ENCODE results near the gene ABLIM2. TPM values are rescaled to one million over a fixed set of nuclear protein-coding genes. Genes with fewer than 3 reads are reported as not detected.

Gene ABLIM2
- total RNA-seq, 2 experiments from 2014 or later, result 0.30 to 0.79 TPM

DNA sequence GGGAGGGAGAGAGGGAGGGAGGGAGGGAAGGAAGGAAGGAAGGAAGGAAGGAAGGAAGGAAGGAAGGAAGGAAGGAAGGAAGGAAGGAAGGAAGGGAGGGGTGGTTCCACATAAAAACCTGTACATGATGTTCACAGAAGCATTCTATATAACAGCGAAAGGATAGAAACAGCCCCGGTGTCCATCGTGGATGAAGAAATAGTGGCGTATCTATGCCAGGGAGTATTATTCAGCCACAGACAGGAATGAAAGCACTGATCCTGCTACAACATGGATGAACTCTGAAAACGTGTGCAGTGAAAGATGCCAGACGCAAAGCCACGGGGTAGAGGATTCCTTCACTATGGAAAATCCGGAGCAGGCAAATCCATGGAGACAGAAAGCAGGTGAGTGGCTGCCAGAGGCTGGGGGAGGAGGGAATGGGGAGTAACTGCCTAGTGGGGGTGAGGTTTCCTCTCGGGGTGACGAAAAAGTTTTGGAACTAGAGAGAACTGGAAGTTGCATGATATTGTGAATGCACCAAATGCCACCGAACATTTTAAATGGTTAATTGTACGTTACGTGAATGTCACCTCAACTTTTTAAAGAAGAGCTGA lies 92.2 kb downstream of the ABLIM2 start:
- Mint-ChIP-seq H3K27ac (no peak overlapping the region), H3K4me1 (no peaks in the 10 kb centered on the region), H3K4me3 (no peak overlapping the region), H3K36me3 (ENCODE audit: low read depth) (peaks cover 4% of the 10 kb centered on the region), H3K27me3 (no peaks in the 10 kb centered on the region), H3K9me3 (peaks cover 17% of the 10 kb centered on the region)
- CTCF ChIA-PET, result no interaction called here
- DNase-seq, result no peak
- POLR2A ChIA-PET, result no interaction called here

DNA sequence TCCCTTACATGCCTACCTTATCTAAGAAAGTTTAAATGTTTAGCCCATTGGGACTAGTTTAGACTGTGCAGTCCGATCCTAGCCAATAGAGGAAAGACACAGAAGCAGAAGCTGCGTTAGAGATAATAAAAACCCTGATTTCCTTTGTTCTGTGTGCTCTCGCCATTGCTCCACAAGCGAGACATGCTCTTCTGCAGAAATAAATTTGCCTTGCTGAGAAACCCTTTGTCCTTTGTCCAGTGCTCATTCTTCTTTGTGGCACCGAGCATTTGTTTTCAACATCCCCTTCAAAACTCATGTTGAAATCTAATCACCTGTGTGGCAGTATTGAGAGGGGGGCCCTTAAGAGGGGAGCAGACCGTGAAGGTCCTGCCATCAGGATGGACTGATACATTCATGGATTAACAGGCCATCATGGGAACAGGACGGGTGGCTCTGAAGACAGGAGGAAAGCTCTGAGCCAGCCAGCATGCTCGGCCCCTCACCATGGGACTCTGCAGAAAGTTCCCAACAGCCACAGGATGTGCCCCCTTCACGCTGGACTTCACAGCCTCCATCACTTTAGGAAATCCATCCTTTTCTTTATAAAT lies 94.5 kb downstream of the ABLIM2 start:
- H3K27me3 Mint-ChIP-seq, result no peaks in the 10 kb centered on the region
- ChIA-PET POLR2A (no interaction called here), CTCF (no interaction called here)
- H3K4me1 Mint-ChIP-seq, result no peaks in the 10 kb centered on the region
- H3K27ac Mint-ChIP-seq, result no peak overlapping the region
- no peak for DNase-seq
- H3K9me3 Mint-ChIP-seq, result peaks cover 17% of the 10 kb centered on the region
- H3K4me3 Mint-ChIP-seq, result no peak overlapping the region
- peaks cover 4% of the 10 kb centered on the region for H3K36me3 Mint-ChIP-seq (ENCODE audit: low read depth)

DNA sequence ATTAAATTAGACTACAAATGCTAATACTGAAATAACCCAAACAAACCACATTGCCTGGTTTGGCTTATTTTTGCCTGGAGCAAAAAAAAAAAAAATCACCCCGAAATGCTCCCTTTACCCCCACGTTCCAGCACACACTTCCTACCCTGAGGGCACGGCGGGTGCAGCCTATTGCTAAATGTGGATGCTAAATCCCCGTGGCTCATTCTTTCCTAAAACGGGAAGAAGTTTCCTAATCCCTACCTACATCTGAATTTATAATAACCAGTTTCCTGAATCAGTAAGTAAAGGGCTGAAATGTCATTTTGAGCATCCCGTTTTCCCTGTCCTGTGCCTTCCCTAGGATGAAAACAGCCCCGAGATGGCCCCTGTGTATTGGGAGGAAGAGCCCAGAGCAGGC lies 97.0 kb downstream of the ABLIM2 start:
- H3K36me3 Mint-ChIP-seq (ENCODE audit: low read depth), result peaks cover 4% of the 10 kb centered on the region
- DNase-seq, result no peak
- CTCF ChIA-PET, result no interaction called here
- H3K27ac Mint-ChIP-seq, result no peak overlapping the region
- no peaks in the 10 kb centered on the region for H3K27me3 Mint-ChIP-seq
- POLR2A ChIA-PET, result no interaction called here
- no peaks in the 10 kb centered on the region for H3K4me1 Mint-ChIP-seq
- H3K4me3 Mint-ChIP-seq, result no peak overlapping the region
- H3K9me3 Mint-ChIP-seq, result peaks cover 17% of the 10 kb centered on the region

- no peaks in the 10 kb centered on the region for H3K4me1 Mint-ChIP-seq
- no peaks in the 10 kb centered on the region for H3K27me3 Mint-ChIP-seq
- POLR2A ChIA-PET, result no interaction called here
- peaks cover 17% of the 10 kb centered on the region for H3K9me3 Mint-ChIP-seq
- no peak overlapping the region for H3K27ac Mint-ChIP-seq
- CTCF ChIA-PET, result no interaction called here
- no peak overlapping the region for H3K4me3 Mint-ChIP-seq
- DNase-seq, result no peak
- H3K36me3 Mint-ChIP-seq (ENCODE audit: low read depth), result peaks cover 4% of the 10 kb centered on the region
Observed at GRCh38 chr4:8061145-8061544, 97.5 kb downstream of the ABLIM2 start.

DNA sequence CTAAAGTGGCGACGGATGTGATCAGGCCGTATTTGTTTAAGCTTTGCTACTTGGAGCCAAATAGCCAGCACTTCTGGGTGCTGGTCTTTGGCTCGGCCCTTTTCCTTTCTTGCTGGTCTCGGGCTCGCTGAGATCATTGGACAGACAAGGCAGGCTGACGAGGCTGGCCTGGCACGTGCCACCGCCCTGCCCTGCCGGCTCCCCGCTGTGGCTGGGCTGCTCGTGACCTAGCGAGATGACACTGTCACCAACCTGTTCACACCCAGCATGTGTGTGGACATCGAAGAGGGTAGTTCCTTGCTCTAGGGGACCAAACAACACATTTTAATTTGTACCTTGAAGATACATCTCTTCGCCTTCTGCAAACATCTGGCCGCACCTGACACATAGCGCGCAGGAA lies 98.0 kb downstream of the ABLIM2 start:
- POLR2A ChIA-PET, result no interaction called here
- H3K36me3 Mint-ChIP-seq (ENCODE audit: low read depth), result peaks cover 4% of the 10 kb centered on the region

GRCh38 chr4:8058031-8058479 lies 100.6 kb downstream of the ABLIM2 start:
- Mint-ChIP-seq H3K9me3 (peaks cover 7% of the 10 kb centered on the region), H3K27ac (no peak overlapping the region), H3K4me1 (no peaks in the 10 kb centered on the region), H3K4me3 (no peak overlapping the region), H3K27me3 (no peaks in the 10 kb centered on the region), H3K36me3 (ENCODE audit: low read depth) (peaks cover 3% of the 10 kb centered on the region)
- POLR2A ChIA-PET, result no interaction called here
- CTCF ChIA-PET, result no interaction called here
- no peak for DNase-seq

More for the DNA sequence above, 98.0 kb downstream of the ABLIM2 start:
- no peak overlapping the region for H3K4me3 Mint-ChIP-seq
- no peaks in the 10 kb centered on the region for H3K27me3 Mint-ChIP-seq
- H3K9me3 Mint-ChIP-seq, result peaks cover 17% of the 10 kb centered on the region
- no peak overlapping the region for H3K27ac Mint-ChIP-seq
- CTCF ChIA-PET, result no interaction called here
- DNase-seq, result no peak
- H3K4me1 Mint-ChIP-seq, result no peaks in the 10 kb centered on the region

GRCh38 chr4:8055206-8055605 lies 103.4 kb downstream of the ABLIM2 start:
- Mint-ChIP-seq H3K36me3 (ENCODE audit: low read depth) (peaks cover 3% of the 10 kb centered on the region), H3K4me1 (no peaks in the 10 kb centered on the region), H3K27ac (no peak overlapping the region), H3K9me3 (peaks cover 7% of the 10 kb centered on the region), H3K27me3 (no peaks in the 10 kb centered on the region), H3K4me3 (no peak overlapping the region)
- POLR2A ChIA-PET, result no interaction called here
- DNase-seq, result no peak
- CTCF ChIA-PET, result no interaction called here

DNA sequence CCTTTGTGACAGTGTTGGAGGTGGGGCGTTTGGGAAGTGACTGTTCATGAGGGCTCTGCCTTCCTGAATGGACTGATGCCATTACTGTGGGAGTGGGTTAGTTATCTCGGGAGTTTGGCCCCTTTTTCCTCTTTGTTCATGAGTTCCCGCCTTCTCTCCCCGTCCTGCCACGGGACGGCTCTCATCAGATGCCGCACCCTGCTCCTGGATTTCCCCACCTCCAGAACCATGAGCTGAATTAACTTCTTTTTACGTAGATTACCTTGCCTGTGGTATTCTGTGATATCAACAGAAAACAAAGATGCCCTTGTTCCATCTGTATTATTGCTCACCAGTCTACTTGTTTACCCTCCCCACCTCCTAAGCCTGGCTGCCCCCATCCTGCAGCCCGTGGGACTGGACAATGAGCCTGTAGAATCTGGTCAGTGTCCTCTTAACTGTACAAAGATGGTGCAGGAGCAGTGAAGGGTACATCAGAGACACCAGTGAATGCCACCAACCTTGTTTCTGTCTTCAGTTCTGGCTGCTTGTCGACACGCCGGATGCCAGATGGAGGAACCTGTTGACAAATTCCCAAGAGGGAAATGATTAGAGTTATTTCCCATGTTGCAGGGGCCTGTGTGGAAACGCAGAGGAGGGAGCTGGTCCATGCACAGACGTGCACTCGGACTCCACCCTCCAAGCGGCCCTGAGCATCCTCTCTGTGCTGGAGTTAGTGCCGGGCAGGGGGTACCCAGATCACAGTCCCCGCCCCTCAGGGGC lies 104.7 kb downstream of the ABLIM2 start:
- Mint-ChIP-seq H3K27me3 (no peaks in the 10 kb centered on the region), H3K27ac (peak overlapping the region; percentile 9), H3K9me3 (peaks cover 7% of the 10 kb centered on the region), H3K36me3 (ENCODE audit: low read depth) (peaks cover 3% of the 10 kb centered on the region), H3K4me3 (no peak overlapping the region), H3K4me1 (no peaks in the 10 kb centered on the region)
- ChIA-PET POLR2A (no interaction called here), CTCF (no interaction called here)
- no peak for DNase-seq

DNA sequence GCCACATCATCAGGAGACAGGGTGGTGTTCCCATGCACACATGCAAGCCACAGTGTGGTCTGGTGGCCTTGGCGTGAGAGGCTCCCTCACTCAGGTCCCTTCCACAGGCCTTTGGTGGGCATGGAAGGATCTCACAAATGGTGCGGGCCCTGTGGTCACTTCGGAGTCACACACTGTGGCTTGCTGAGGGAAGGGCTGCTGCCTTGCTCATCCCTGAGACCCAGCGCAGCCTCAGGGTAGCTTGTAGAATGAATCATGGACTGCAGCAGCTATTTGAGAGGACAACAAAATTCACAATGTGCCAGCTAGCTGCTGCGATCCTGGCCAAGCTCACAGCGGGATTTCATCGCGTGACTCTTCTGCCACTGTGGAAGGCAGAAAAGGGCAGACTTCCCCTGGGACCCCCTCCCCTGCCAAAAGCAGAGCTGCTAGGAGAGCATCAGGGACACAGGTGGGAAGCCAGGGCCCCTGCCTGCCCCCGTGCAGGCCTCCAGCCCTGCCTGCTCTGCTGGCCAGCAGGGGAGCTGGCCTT lies 106.4 kb downstream of the ABLIM2 start:
- peaks cover 3% of the 10 kb centered on the region for H3K36me3 Mint-ChIP-seq (ENCODE audit: low read depth)
- no peak overlapping the region for H3K4me3 Mint-ChIP-seq
- no peaks in the 10 kb centered on the region for H3K27me3 Mint-ChIP-seq
- DNase-seq, result no peak
- POLR2A ChIA-PET, result interaction anchor here (0.6 kb wide), 1 partner anchor 379 kb away, joined by 3 read pairs; no protein-coding TSS in a partner anchor
- no peaks in the 10 kb centered on the region for H3K4me1 Mint-ChIP-seq
- CTCF ChIA-PET, result no interaction called here
- peaks cover 7% of the 10 kb centered on the region for H3K9me3 Mint-ChIP-seq
- H3K27ac Mint-ChIP-seq, result no peak overlapping the region

DNA sequence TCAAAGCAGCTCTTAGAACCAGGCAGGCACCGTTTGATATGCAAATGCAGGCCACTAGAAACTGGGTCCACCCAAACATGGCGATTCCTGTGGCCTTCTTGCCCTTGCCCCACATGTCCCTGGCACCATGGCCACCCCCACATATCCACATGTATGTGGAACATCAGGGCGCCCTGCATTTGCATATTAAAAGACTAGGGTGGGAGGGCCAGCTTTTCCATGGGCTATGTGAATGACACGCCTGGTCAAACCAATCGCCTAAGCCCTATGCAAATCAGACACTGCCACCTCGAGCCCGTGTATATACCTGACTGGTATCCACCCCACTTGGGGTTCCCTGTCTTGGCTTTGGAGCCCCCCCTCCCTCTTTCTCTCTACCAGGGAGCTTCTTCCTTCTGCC lies 107.0 kb downstream of the ABLIM2 start:
- Mint-ChIP-seq H3K27me3 (no peaks in the 10 kb centered on the region), H3K9me3 (peaks cover 7% of the 10 kb centered on the region), H3K4me3 (no peak overlapping the region), H3K27ac (no peak overlapping the region), H3K4me1 (no peaks in the 10 kb centered on the region), H3K36me3 (ENCODE audit: low read depth) (peaks cover 3% of the 10 kb centered on the region)
- POLR2A ChIA-PET, result no interaction called here
- CTCF ChIA-PET, result interaction anchor here (0.6 kb wide), 2 partner anchors 308 to 553 kb away, joined by 3 read pairs; no protein-coding TSS in a partner anchor
- no peak for DNase-seq

DNA sequence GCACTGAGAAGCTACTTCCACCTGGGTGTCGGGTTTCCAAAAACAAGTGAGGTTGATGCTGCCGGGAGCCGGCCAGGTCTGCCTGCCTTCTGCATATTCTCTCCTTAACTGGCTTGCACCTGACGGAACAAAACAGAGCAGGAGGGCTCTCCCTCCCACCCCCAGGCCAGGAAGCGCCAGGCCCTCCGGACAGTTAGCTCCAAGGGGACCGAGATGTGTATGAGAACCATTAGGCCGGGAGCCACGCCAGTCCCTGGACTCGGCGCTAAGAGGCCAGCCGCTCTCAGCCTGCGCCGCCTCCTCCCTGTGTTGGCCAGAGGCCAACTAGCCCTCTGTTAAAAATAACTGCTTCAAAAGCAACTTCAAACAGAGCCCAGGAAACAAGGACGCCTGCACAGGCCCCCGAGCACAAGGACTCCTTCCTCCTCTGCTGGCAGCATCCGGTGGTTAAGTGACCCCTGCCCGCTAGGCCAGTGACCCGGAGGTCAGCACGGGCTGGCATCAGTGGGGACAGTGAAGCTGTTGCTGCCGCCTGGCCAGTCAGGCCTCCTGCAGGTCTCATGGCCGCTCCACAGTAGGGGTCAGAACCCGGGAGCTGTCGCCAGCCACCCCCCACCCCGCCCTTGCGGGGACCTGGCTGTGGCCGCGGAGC lies 107.9 kb downstream of the ABLIM2 start:
- ChIA-PET POLR2A (no interaction called here), CTCF (interaction anchor here (1.2 kb wide), 1 partner anchor 13 kb away, joined by 3 read pairs; no protein-coding TSS in a partner anchor)
- Mint-ChIP-seq H3K27ac (no peak overlapping the region), H3K36me3 (ENCODE audit: low read depth) (peaks cover 3% of the 10 kb centered on the region), H3K9me3 (peaks cover 7% of the 10 kb centered on the region), H3K27me3 (no peaks in the 10 kb centered on the region), H3K4me1 (no peaks in the 10 kb centered on the region), H3K4me3 (no peak overlapping the region)
- DNase-seq, result no peak

GRCh38 chr4:8050180-8050554 lies 108.4 kb downstream of the ABLIM2 start:
- H3K27ac Mint-ChIP-seq, result no peak overlapping the region
- no peak for DNase-seq
- no peak overlapping the region for H3K4me3 Mint-ChIP-seq
- H3K9me3 Mint-ChIP-seq, result peaks cover 4% of the 10 kb centered on the region
- CTCF ChIA-PET, result interaction anchor here (1.2 kb wide), 1 partner anchor 12 kb away, joined by 3 read pairs; no protein-coding TSS in a partner anchor
- H3K4me1 Mint-ChIP-seq, result no peaks in the 10 kb centered on the region
- H3K36me3 Mint-ChIP-seq (ENCODE audit: low read depth), result peaks cover 3% of the 10 kb centered on the region
- POLR2A ChIA-PET, result no interaction called here
- no peaks in the 10 kb centered on the region for H3K27me3 Mint-ChIP-seq

All from activated CD4-positive, alpha-beta T cell treated with anti-CD3 and anti-CD28 coated beads, Interleukin-2, amount 10 ng/mL, durations not matched to agents 7 days and 5 days (primary cell).